GM23248 (cell line): ENCODE measurements around the gene AMIGO1. TPM values are rescaled to one million over a fixed set of nuclear protein-coding genes. Genes with fewer than 3 reads are reported as not detected.

Source experiments
- DNase-seq: peaks from one replicate; pipeline ENCODE4 v3.0.0-alpha.2; 2015
- H2AFZ ChIP-seq: fragments of 200-600 bp; sonication (generic); 2 replicates; pipeline ENCODE4 v1.6.1; 2016; ENCODE audit warnings: antibody characterized with exemption
- H3F3A ChIP-seq: fragments of 200-600 bp; sonication (generic); 2 replicates; pipeline ENCODE4 v1.6.1; 2016; ENCODE audit warnings: mild to moderate bottlenecking, antibody characterized with exemption, mixed run types; ENCODE audit not compliant: insufficient read depth
- H3K27ac ChIP-seq: fragments of 200-600 bp; sonication (generic); 2 replicates; pipeline ENCODE4 v1.5.1; 2016; ENCODE audit warnings: mild to moderate bottlenecking
- H3K27me3 ChIP-seq: fragments of 200-600 bp; sonication (generic); replicated peaks from 2 replicates; pipeline ENCODE4 v1.6.1; 2016; ENCODE audit warnings: mild to moderate bottlenecking; ENCODE audit not compliant: insufficient read depth
- H3K36me3 ChIP-seq: fragments of 200-600 bp; sonication (generic); 2 replicates; pipeline ENCODE4 v1.6.1; 2016; ENCODE audit warnings: low read depth, mild to moderate bottlenecking
- H3K4me1 ChIP-seq: fragments of 200-600 bp; sonication (generic); 2 replicates; pipeline ENCODE4 v1.6.1; 2016; ENCODE audit warnings: mild to moderate bottlenecking; ENCODE audit not compliant: insufficient read depth
- H3K4me2 ChIP-seq: fragments of 200-600 bp; sonication (generic); one replicate; pipeline ENCODE4 v1.6.1; 2016; ENCODE audit warnings: mild to moderate bottlenecking; ENCODE audit not compliant: unreplicated experiment
- H3K4me3 ChIP-seq: fragments of 200-600 bp; sonication (generic); 2 replicates; pipeline ENCODE4 v1.5.1; 2016; ENCODE audit warnings: mild to moderate bottlenecking
- H3K79me2 ChIP-seq: fragments of 200-600 bp; sonication (generic); 2 replicates; pipeline ENCODE4 v1.6.1; 2016; ENCODE audit warnings: mild to moderate bottlenecking; ENCODE audit not compliant: insufficient read depth
- H3K9ac ChIP-seq: fragments of 200-600 bp; sonication (generic); 2 replicates; pipeline ENCODE4 v1.6.1; 2016; ENCODE audit warnings: mild to moderate bottlenecking
- H3K9me2 ChIP-seq: fragments of 200-600 bp; sonication (generic); 2 replicates; pipeline ENCODE4 v1.6.1; 2016; ENCODE audit warnings: mixed run types, mild to moderate bottlenecking, moderate library complexity; ENCODE audit not compliant: insufficient read depth
- H3K9me3 ChIP-seq: fragments of 200-600 bp; sonication (generic); one replicate; pipeline ENCODE4 v1.6.1; 2017; ENCODE audit warnings: low read depth
- H4K20me1 ChIP-seq: fragments of 200-600 bp; sonication (generic); 2 replicates; pipeline ENCODE4 v1.6.0; 2016; ENCODE audit not compliant: insufficient read depth
- EZH2 ChIP-seq: fragments of 200-600 bp; sonication (generic); IDR thresholded peaks from 2 replicates; pipeline ENCODE4 v1.6.1; 2018; ENCODE audit warnings: antibody characterized with exemption, mild to moderate bottlenecking; ENCODE audit not compliant: insufficient read depth, poor library complexity, severe bottlenecking
- EZH2phosphoT487 ChIP-seq: fragments of 200-600 bp; sonication (generic); IDR thresholded peaks from 2 replicates; pipeline ENCODE4 v1.6.1; 2018; ENCODE audit warnings: antibody characterized with exemption, moderate library complexity, mild to moderate bottlenecking, low read depth; ENCODE audit not compliant: insufficient read depth
- WGBS, 2 experiments: methylation state at CpG; one replicate each; pipeline ENCODE4 v1.1.6; 2015 to 2017; ENCODE audit warnings: low lambda C conversion rate in 2 of 2, low coverage in 1 of 2; ENCODE audit errors: missing lambda C conversion rate in 2 of 2; 5-methylcytosine and 5-hydroxymethylcytosine counted together
- in situ Hi-C: fragments of 300-500 bp; cut with MboI; formaldehyde crosslinking; loops from 2 replicates; pipeline ENCODE4 v1.15.0; 2020
- polyA plus RNA-seq: library from polyadenylated mRNA; unstranded; fragments of >200 nt; fragmentation: Nextera tagmentation; extraction: Ambion mirVana; gene quantifications from 2 replicates; pipeline ENCODE4 v1.2.1, GENCODE V29; 2016
- total RNA-seq: library from RNA; depleted of rRNA; stranded (reverse); fragments of >200 nt; shearing (Covaris generic); gene quantifications from 2 replicates; pipeline ENCODE4 v1.2.3, GENCODE V29; 2014

AMIGO1 gene
- total and polyA plus RNA-seq, 2 experiments from 2014 or later = 1.7 to 2.8 TPM

DNA sequence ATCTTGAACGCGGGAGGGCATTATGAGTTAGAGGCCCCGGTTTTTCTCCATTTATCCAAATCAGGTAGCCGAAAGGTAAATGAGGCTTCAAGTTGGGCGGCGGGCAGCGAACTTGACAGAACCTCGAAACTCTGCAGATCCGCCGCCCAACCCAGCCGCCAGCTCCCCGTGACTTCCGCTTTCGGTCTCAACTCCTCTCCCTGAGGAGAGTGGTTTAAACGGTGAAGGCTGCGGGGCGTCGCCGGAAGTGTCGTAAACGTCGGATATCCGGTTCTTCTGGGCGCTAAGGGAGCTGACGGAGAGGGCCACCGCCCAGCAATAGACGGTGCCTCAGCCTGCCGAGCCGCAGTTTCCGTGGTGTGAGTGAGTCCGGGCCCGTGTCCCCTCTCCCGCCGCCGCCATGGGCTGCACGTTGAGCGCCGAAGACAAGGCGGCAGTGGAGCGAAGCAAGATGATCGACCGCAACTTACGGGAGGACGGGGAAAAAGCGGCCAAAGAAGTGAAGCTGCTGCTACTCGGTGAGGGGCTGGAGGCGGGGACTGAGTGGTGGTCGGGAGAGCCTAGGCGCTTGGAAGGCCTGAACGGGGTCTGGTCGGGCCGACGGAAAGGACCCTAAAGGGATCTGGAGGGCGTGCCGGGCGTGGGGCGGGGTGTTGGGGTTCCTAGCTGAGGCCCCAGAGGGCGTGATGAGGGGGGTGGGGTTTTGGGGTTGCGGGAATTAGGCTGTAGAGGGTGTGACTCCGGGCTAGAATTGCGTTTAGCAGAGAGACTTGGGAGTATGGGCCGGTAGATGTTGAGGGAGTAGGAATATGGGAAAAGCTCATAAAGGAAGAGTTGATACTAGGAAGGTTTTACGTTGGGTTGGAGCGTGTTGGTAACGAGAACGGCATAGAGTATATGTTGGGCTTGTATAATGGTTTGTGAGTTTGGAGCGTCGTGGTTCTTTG is 39.1 kb upstream of the AMIGO1 start, which contains the start of gene GNAI3:
Gene GNAI3 (plus strand): TSS at position 295 of the 947 bp plus-strand sequence. CDS start 106 bp downstream, at position 401.
- H3K4me1 ChIP-seq = peaks cover 29% of the 10 kb centered on the region
- H3K4me3 ChIP-seq = peak within 1 kb of the TSS; percentile 99
- peak within 1 kb of the TSS; percentile 97 for H3K9ac ChIP-seq
- H3K36me3 ChIP-seq = no peaks in the 10 kb centered on the region
- peak within 1 kb of the TSS; percentile 91 for H3K4me2 ChIP-seq
- H3K9me2 ChIP-seq = no peaks in the 10 kb centered on the region
- no peaks in the 10 kb centered on the region for H3K27me3 ChIP-seq
- H3F3A ChIP-seq = peaks cover 15% of the 10 kb centered on the region
- H4K20me1 ChIP-seq = peaks cover 23% of the 10 kb centered on the region
- TF ChIP-seq EZH2phosphoT487 (no peak), EZH2 (no peak)
- H2AFZ ChIP-seq = peak within 1 kb of the TSS; percentile 96
- peaks cover 67% of the 10 kb centered on the region for H3K79me2 ChIP-seq
- WGBS, 2 experiments = 1% methylated on average over 60 to 68 of the region's 68 CpGs
- no peaks in the 10 kb centered on the region for H3K9me3 ChIP-seq
- in situ Hi-C loops = loop anchor here (5.0 to 10.0 kb wide), 4 partner anchors 79 to 436 kb away; partner anchors contain the start of gene AHCYL1
- peak; percentile 97 for DNase-seq
- H3K27ac ChIP-seq = peak within 1 kb of the TSS; percentile 93

DNA sequence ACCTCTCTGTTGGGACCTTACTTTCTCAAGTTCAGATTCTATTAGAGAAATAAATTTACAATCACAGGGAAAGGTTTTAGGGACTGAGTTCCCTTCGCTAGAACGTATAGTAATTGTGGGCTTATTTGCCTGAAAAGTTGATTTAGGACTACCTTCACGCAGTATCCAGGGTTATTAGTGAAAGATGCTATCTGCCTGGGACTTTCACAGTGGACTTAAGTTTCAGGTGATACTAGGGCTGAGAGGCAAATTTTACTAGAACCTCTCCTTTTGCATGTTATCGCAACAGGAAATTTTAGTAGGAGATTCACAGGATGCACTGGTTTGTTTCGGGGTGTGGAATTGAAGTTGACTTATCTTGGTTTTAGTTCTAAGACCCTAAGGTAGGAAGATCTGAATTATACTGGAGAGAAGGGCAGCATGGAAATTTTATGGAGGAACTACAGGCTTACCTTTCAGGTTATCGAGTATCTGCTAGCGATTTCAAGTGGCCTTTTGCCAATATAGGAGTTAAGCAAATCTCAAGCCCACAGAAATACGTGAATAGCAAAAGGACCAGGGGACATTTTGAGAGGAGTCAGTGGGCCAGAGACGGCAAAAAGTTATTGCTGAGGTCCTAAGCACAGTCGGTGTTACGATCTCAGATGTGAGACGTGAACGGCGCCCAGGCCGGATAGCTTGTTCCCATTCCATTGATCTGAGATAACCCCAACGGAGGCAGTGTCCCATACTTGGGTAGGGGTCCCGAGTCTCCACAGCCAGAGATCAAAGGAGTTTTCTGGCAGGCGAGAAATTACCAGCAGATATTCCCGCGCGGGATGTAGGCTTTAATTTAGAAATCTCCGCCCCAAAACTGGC is 38.2 kb upstream of the AMIGO1 start:
- 7 to 9% methylated on average over 22 of the region's 22 CpGs for WGBS, 2 experiments
- TF ChIP-seq EZH2phosphoT487 = no peak
- TF ChIP-seq EZH2 = no peak
- Histone ChIP-seq H3K27me3 (no peaks in the 10 kb centered on the region), H3K9me3 (no peaks in the 10 kb centered on the region), H3K79me2 (peaks cover 58% of the 10 kb centered on the region), H3K4me3 (peak overlapping the region; percentile 99), H3K9me2 (no peaks in the 10 kb centered on the region), H3K4me2 (peak overlapping the region; percentile 91), H2AFZ (peak overlapping the region; percentile 96), H3K27ac (peak overlapping the region; percentile 93), H3K9ac (peak overlapping the region; percentile 97), H3K36me3 (no peaks in the 10 kb centered on the region), H3K4me1 (peaks cover 29% of the 10 kb centered on the region), H4K20me1 (peaks cover 23% of the 10 kb centered on the region), H3F3A (peaks cover 15% of the 10 kb centered on the region)
- in situ Hi-C loops = loop anchor here (5.0 to 10.0 kb wide), 4 partner anchors 80 to 437 kb away; partner anchors contain the start of gene AHCYL1
- DNase-seq = peak; percentile 64

DNA sequence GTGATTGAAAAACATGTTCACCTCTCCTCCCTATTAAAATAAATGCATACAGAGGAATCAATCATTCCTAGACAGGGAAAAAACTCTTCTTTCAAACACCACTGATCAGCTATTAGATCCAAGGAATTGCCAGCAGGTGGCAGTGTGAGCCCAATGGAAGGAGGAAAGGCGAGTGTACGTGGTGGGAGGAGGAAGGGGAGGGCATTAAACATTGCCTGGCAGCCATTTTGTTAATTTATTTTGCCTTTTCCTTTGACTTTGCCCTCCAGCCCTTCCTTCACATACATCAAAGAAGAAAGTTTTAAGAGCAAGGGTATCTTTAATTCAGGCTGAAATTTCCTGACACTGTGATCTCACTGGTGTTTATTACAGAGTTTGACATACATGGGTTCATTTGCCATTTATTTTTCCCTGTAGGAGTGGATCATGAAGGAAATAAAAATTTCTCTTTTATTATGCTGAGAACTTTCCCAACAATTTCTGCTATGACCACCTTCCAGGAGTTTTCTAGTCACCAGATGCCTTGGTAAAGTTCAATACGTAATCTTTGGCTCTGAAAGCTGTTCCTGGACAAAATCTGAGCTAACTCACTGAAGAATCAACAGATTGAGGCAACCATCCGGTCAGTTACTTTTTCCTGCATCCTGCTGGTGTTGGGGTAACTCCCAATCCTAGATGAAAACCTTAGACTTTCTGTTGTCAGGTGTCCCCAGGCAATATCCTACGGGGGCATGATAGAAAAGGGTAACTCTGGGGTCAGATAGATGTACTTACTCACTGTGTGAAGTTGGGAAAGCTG is 37.0 kb upstream of the AMIGO1 start:
- in situ Hi-C loops = loop anchor here (5.0 to 10.0 kb wide), 4 partner anchors 81 to 438 kb away; partner anchors contain the start of gene AHCYL1
- peak; percentile 95 for DNase-seq
- TF ChIP-seq EZH2 (no peak), EZH2phosphoT487 (no peak)
- Histone ChIP-seq H3K27me3 (no peaks in the 10 kb centered on the region), H3K9ac (peak overlapping the region; percentile 97), H3K4me1 (peaks cover 29% of the 10 kb centered on the region), H3K9me2 (no peaks in the 10 kb centered on the region), H2AFZ (peak overlapping the region; percentile 96), H3K79me2 (peaks cover 46% of the 10 kb centered on the region), H3K27ac (peak overlapping the region; percentile 93), H3F3A (peaks cover 15% of the 10 kb centered on the region), H3K9me3 (no peaks in the 10 kb centered on the region), H3K4me2 (peak overlapping the region; percentile 91), H3K4me3 (peak overlapping the region; percentile 99), H4K20me1 (peaks cover 18% of the 10 kb centered on the region), H3K36me3 (no peaks in the 10 kb centered on the region)
- 17 to 19% methylated on average over 5 of the region's 5 CpGs for WGBS, 2 experiments
